ENCODE results near the gene NFIA.

The NFIA gene

DNA sequence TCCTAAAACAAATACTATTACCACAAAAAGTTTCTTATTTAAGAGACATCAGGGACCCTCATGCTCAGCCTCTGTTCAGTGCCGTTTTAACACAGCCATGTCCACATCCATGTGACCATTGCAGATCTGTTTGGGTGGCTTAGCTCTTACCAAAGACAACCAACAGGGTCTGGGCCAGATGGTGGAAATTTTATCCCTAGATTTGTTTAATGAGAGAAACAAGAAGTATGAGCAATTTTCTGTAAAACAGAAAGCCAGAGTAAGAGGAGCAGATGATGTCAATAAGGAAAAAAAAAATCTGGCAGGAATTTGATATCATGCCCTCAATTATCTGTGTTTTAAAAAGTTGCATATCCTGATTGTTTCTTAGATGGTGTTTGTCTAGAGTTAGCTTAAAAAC lies 342.7 kb downstream of the NFIA start:
- Histone ChIP-seq H3K36me3 (no peaks in the 10 kb centered on the region), H3K4me3 (ENCODE audit: low read depth, low read length) (no peak overlapping the region), H3K27me3 (no peaks in the 10 kb centered on the region), H3K9me3 (no peaks in the 10 kb centered on the region), H3K4me1 (no peaks in the 10 kb centered on the region)
- no peak for TF ChIP-seq CTCF (IDR thresholded peaks at IDR 0.05; ENCODE audit: low read depth, low read length)
- no peak for DNase-seq

GRCh38 chr1:61426254-61426653 lies 343.9 kb downstream of the NFIA start:
- no peaks in the 10 kb centered on the region for H3K9me3 ChIP-seq
- H3K4me3 ChIP-seq (ENCODE audit: low read depth, low read length): no peak overlapping the region
- H3K36me3 ChIP-seq: no peaks in the 10 kb centered on the region
- DNase-seq: no peak
- TF ChIP-seq CTCF (IDR thresholded peaks at IDR 0.05; ENCODE audit: low read depth, low read length): no peak
- H3K4me1 ChIP-seq: no peaks in the 10 kb centered on the region
- no peaks in the 10 kb centered on the region for H3K27me3 ChIP-seq

DNA sequence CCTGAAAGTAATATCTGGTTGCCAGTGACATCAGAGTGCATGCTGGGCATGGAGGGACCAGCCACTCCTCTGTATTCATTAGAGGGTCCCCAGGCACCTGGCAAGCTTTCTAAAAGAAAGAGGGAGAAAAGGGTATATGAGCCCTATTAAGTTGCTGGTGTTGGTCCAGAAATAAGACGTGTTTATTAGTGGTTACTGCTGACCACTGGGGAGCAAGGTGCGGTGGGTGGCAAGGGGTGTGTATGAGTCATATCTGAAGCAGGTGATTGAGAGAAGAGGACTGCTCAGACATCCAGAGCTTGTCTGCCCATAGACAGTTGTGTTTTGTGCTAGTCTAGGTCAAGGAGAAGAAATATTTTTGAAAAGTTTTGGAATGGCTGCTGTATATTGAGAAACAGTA lies 344.5 kb downstream of the NFIA start:
- Histone ChIP-seq H3K4me3 (ENCODE audit: low read depth, low read length) (no peak overlapping the region), H3K36me3 (no peaks in the 10 kb centered on the region), H3K27me3 (no peaks in the 10 kb centered on the region), H3K9me3 (no peaks in the 10 kb centered on the region), H3K4me1 (no peaks in the 10 kb centered on the region)
- TF ChIP-seq CTCF (IDR thresholded peaks at IDR 0.05; ENCODE audit: low read depth, low read length): no peak
- DNase-seq: no peak

DNA sequence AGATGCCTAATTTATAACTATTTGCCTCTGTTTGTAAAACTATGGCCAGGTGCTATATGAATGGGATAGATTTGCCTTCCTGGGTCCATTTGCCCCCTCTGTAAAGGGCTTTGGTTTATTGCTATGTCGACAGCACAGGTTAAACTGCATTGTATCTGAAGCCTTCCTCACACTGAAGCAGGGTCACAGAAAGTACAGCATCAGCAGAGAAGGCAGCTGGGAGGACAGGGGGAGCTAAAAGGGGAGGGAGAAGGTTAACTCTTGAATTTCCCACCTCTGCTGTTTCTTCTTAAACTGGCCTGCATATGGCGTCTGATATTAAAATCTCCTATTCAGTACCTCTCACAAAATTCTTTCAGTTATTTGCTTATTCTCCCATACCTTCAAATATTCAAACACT lies 345.1 kb downstream of the NFIA start:
- H3K36me3 ChIP-seq: no peaks in the 10 kb centered on the region
- no peaks in the 10 kb centered on the region for H3K4me1 ChIP-seq
- DNase-seq: no peak
- no peaks in the 10 kb centered on the region for H3K9me3 ChIP-seq
- TF ChIP-seq CTCF (IDR thresholded peaks at IDR 0.05; ENCODE audit: low read depth, low read length): no peak
- no peak overlapping the region for H3K4me3 ChIP-seq (ENCODE audit: low read depth, low read length)
- no peaks in the 10 kb centered on the region for H3K27me3 ChIP-seq

- no peaks in the 10 kb centered on the region for H3K9me3 ChIP-seq
- no peaks in the 10 kb centered on the region for H3K4me1 ChIP-seq
- H3K27me3 ChIP-seq: no peaks in the 10 kb centered on the region
- no peak for TF ChIP-seq CTCF (IDR thresholded peaks at IDR 0.05; ENCODE audit: low read depth, low read length)
- H3K36me3 ChIP-seq: no peaks in the 10 kb centered on the region
- no peak for DNase-seq
- H3K4me3 ChIP-seq (ENCODE audit: low read depth, low read length): no peak overlapping the region
Measured at GRCh38 chr1:61428146-61428545, 345.8 kb downstream of the NFIA start.

GRCh38 chr1:61432616-61433388 lies 350.4 kb downstream of the NFIA start:
- Histone ChIP-seq H3K36me3 (no peaks in the 10 kb centered on the region), H3K9me3 (no peaks in the 10 kb centered on the region), H3K4me1 (no peaks in the 10 kb centered on the region), H3K27me3 (no peaks in the 10 kb centered on the region), H3K4me3 (ENCODE audit: low read depth, low read length) (no peak overlapping the region)
- DNase-seq: no peak
- TF ChIP-seq CTCF (IDR thresholded peaks at IDR 0.05; ENCODE audit: low read depth, low read length): no peak
